Transverse colon (tissue), 4 donors: ENCODE results near the gene KIF1A.
"Not testable (repeated sequence)": the region's sequence is repeated elsewhere in the genome, so short reads cannot be mapped to it uniquely, and the experiment has no call there.

Source experiments
- CTCF ChIP-seq, 5 experiments: fragments of 200-600 bp in 3 of 5; fragments of 450-650 bp in 2 of 5; sonication (generic) in 3 of 5; IDR thresholded peaks; 1 replicate in 2 of 5; 2 replicates in 3 of 5; pipeline ENCODE4 v1.5.1; 2016 to 2017; ENCODE audit warnings: antibody characterized with exemption in 5 of 5, inconsistent platforms in 3 of 5, mild to moderate bottlenecking in 2 of 5, moderate library complexity in 1 of 5
- EP300 ChIP-seq: sonication (generic); formaldehyde crosslinking; IDR thresholded peaks from one replicate; pipeline ENCODE4 v1.6.1; 2017; ENCODE audit warnings: antibody characterized with exemption, low read depth
- POLR2A ChIP-seq: fragments of 450-650 bp; IDR thresholded peaks from one replicate; pipeline ENCODE4 v1.6.1; 2016; ENCODE audit warnings: antibody characterized with exemption, mild to moderate bottlenecking, moderate library complexity
- POLR2AphosphoS5 ChIP-seq, 3 donors: sonication (generic); formaldehyde crosslinking; IDR thresholded peaks; one replicate each; pipeline ENCODE4 v1.6.1; 2016; ENCODE audit warnings: antibody characterized with exemption in 3 of 3

GRCh38 chr2:240690421-240691074 is 129.5 kb downstream of the KIF1A start:
- TF ChIP-seq CTCF (IDR thresholded peaks at IDR 0.05); POLR2A; POLR2AphosphoS5 (IDR thresholded peaks at IDR 0.05); EP300: not testable (repeated sequence)
